T-helper 17 cell (primary cell): ENCODE measurements around the gene FBXL4. TPM values are rescaled to one million over a fixed set of nuclear protein-coding genes. Genes with fewer than 3 reads are reported as not detected.
A peak's percentile ranks its signal among the peaks of the same experiment; 100 is the strongest.

Source experiments
- ATAC-seq: fragments of 150-1000 bp; cut with Tn5 transposase; 2 replicates; pipeline ENCODE4 v1.10.0; 2021; ENCODE audit warnings: mild to moderate bottlenecking, moderate library complexity
- DNase-seq, 3 donors: peaks; one replicate each; pipeline versions ENCODE4 v3.0.0 to v3.0.0-alpha.2; 2020 to 2021
- H3K9me3 ChIP-seq: one replicate; pipeline ENCODE4 v1.7.0; 2013; ENCODE audit warnings: low read length, mild to moderate bottlenecking; ENCODE audit not compliant: control insufficient read depth, poor library complexity, severe bottlenecking
- H3K27ac Mint-ChIP-seq: one replicate; pipeline ENCODE4 v1.8.0; 2022; ENCODE audit warnings: mild to moderate bottlenecking, moderate library complexity, mixed read lengths
- H3K27me3 Mint-ChIP-seq: one replicate; pipeline ENCODE4 v1.8.0; 2022; ENCODE audit warnings: mixed read lengths
- H3K36me3 Mint-ChIP-seq: one replicate; pipeline ENCODE4 v1.8.0; 2022; ENCODE audit warnings: low read depth, mixed read lengths
- H3K4me1 Mint-ChIP-seq: one replicate; pipeline ENCODE4 v1.8.0; 2022; ENCODE audit warnings: mild to moderate bottlenecking, mixed read lengths
- H3K4me3 Mint-ChIP-seq: one replicate; pipeline ENCODE4 v1.8.0; 2022; ENCODE audit warnings: mild to moderate bottlenecking, moderate library complexity, mixed read lengths
- total RNA-seq, 4 donors: library from RNA in 2 of 4; stranded (reverse) in 2 of 4; gene quantifications; one replicate each; pipeline ENCODE4 v1.2.3 and lab custom pipeline; 2022 to 2026

The FBXL4 gene
- total RNA-seq, 2 donors from 2014 or later: 9.8 to 10.4 TPM

GRCh38 chr6:98846021-98846380 lies 101.7 kb downstream of the FBXL4 start:
- Mint-ChIP-seq H3K27ac (peak overlapping the region; percentile 67), H3K4me1 (peaks cover 25% of the 10 kb centered on the region), H3K36me3 (peaks cover 11% of the 10 kb centered on the region), H3K27me3 (peaks cover 90% of the 10 kb centered on the region), H3K4me3 (peak overlapping the region; percentile 86)
- ATAC-seq (no peak), DNase-seq (no peak)
- no peaks in the 10 kb centered on the region for H3K9me3 ChIP-seq

- peak overlapping the region; percentile 86 for H3K4me3 Mint-ChIP-seq
- DNase-seq (peak in 2 of 3 donors; percentile 43 to 59), ATAC-seq (peak; percentile 80)
- H3K9me3 ChIP-seq: no peaks in the 10 kb centered on the region
- peaks cover 11% of the 10 kb centered on the region for H3K36me3 Mint-ChIP-seq
- H3K4me1 Mint-ChIP-seq: peaks cover 25% of the 10 kb centered on the region
- H3K27me3 Mint-ChIP-seq: peaks cover 90% of the 10 kb centered on the region
- peak overlapping the region; percentile 67 for H3K27ac Mint-ChIP-seq
Measured at GRCh38 chr6:98845211-98846020, 102.3 kb downstream of the FBXL4 start.

- peak overlapping the region; percentile 59 for H3K4me3 Mint-ChIP-seq
- no peak for DNase-seq
- no peak for ATAC-seq
Measured at GRCh38 chr6:98844244-98845210, 103.2 kb downstream of the FBXL4 start.

GRCh38 chr6:98843271-98844243 lies 104.2 kb downstream of the FBXL4 start:
- H3K4me3 Mint-ChIP-seq: peak overlapping the region; percentile 60
- peaks cover 21% of the 10 kb centered on the region for H3K4me1 Mint-ChIP-seq
- H3K36me3 Mint-ChIP-seq: peaks cover 6% of the 10 kb centered on the region
- H3K27me3 Mint-ChIP-seq: peaks cover 88% of the 10 kb centered on the region
- ATAC-seq (no peak), DNase-seq (no peak)
- no peak overlapping the region for H3K27ac Mint-ChIP-seq
- H3K9me3 ChIP-seq: no peaks in the 10 kb centered on the region

More at GRCh38 chr6:98844244-98845210, 103.2 kb downstream of the FBXL4 start:
- H3K36me3 Mint-ChIP-seq: peaks cover 11% of the 10 kb centered on the region
- H3K9me3 ChIP-seq: no peaks in the 10 kb centered on the region
- H3K27me3 Mint-ChIP-seq: peaks cover 90% of the 10 kb centered on the region
- H3K4me1 Mint-ChIP-seq: peaks cover 25% of the 10 kb centered on the region
- H3K27ac Mint-ChIP-seq: no peak overlapping the region

- peaks cover 92% of the 10 kb centered on the region for H3K27me3 Mint-ChIP-seq
- no peaks in the 10 kb centered on the region for H3K9me3 ChIP-seq
- DNase-seq (no peak), ATAC-seq (no peak)
- H3K4me3 Mint-ChIP-seq: peak overlapping the region; percentile 57
- H3K36me3 Mint-ChIP-seq: peaks cover 6% of the 10 kb centered on the region
- peaks cover 21% of the 10 kb centered on the region for H3K4me1 Mint-ChIP-seq
- H3K27ac Mint-ChIP-seq: no peak overlapping the region
Measured at GRCh38 chr6:98842342-98843180, 105.2 kb downstream of the FBXL4 start.

- H3K27ac Mint-ChIP-seq: no peak overlapping the region
- ATAC-seq (no peak), DNase-seq (no peak)
- no peaks in the 10 kb centered on the region for H3K9me3 ChIP-seq
- H3K4me3 Mint-ChIP-seq: no peak overlapping the region
- peaks cover 24% of the 10 kb centered on the region for H3K4me1 Mint-ChIP-seq
- H3K27me3 Mint-ChIP-seq: peaks cover 92% of the 10 kb centered on the region
- H3K36me3 Mint-ChIP-seq: peaks cover 6% of the 10 kb centered on the region
Measured at GRCh38 chr6:98841621-98842341, 106.0 kb downstream of the FBXL4 start.

- ATAC-seq: no peak
- Mint-ChIP-seq H3K4me1 (peaks cover 27% of the 10 kb centered on the region), H3K27ac (no peak overlapping the region), H3K4me3 (no peak overlapping the region), H3K27me3 (peaks cover 92% of the 10 kb centered on the region), H3K36me3 (peaks cover 6% of the 10 kb centered on the region)
- no peaks in the 10 kb centered on the region for H3K9me3 ChIP-seq
- no peak for DNase-seq
Measured at GRCh38 chr6:98840996-98841513, 106.7 kb downstream of the FBXL4 start.

GRCh38 chr6:98840385-98840784 lies 107.4 kb downstream of the FBXL4 start:
- Mint-ChIP-seq H3K27me3 (peaks cover 91% of the 10 kb centered on the region), H3K27ac (no peak overlapping the region), H3K36me3 (peaks cover 6% of the 10 kb centered on the region), H3K4me1 (peaks cover 25% of the 10 kb centered on the region), H3K4me3 (no peak overlapping the region)
- ATAC-seq (no peak), DNase-seq (no peak)
- no peaks in the 10 kb centered on the region for H3K9me3 ChIP-seq

- H3K27ac Mint-ChIP-seq: no peak overlapping the region
- H3K27me3 Mint-ChIP-seq: peaks cover 90% of the 10 kb centered on the region
- no peak overlapping the region for H3K4me3 Mint-ChIP-seq
- ATAC-seq: no peak
- DNase-seq: no peak
- H3K9me3 ChIP-seq: no peaks in the 10 kb centered on the region
- peaks cover 24% of the 10 kb centered on the region for H3K4me1 Mint-ChIP-seq
- H3K36me3 Mint-ChIP-seq: peaks cover 6% of the 10 kb centered on the region
Measured at GRCh38 chr6:98839781-98840361, 107.9 kb downstream of the FBXL4 start.

GRCh38 chr6:98838975-98839374 lies 108.8 kb downstream of the FBXL4 start:
- peaks cover 88% of the 10 kb centered on the region for H3K27me3 Mint-ChIP-seq
- no peak overlapping the region for H3K4me3 Mint-ChIP-seq
- peaks cover 6% of the 10 kb centered on the region for H3K36me3 Mint-ChIP-seq
- ATAC-seq: no peak
- H3K9me3 ChIP-seq: no peaks in the 10 kb centered on the region
- DNase-seq: no peak
- no peak overlapping the region for H3K27ac Mint-ChIP-seq
- H3K4me1 Mint-ChIP-seq: peaks cover 18% of the 10 kb centered on the region

- peaks cover 4% of the 10 kb centered on the region for H3K36me3 Mint-ChIP-seq
- H3K27me3 Mint-ChIP-seq: peaks cover 89% of the 10 kb centered on the region
- no peak overlapping the region for H3K4me3 Mint-ChIP-seq
- DNase-seq (no peak), ATAC-seq (no peak)
- no peak overlapping the region for H3K27ac Mint-ChIP-seq
- no peaks in the 10 kb centered on the region for H3K9me3 ChIP-seq
- H3K4me1 Mint-ChIP-seq: peaks cover 25% of the 10 kb centered on the region
Measured at GRCh38 chr6:98838032-98838431, 109.7 kb downstream of the FBXL4 start.
